Transverse colon (tissue), 4 donors: ENCODE data around the gene NAA25. TPM values are rescaled to one million over a fixed set of nuclear protein-coding genes. Genes with fewer than 3 reads are reported as not detected.

Source experiments
- DNase-seq: peaks from one replicate; pipeline ENCODE4 v3.0.0-alpha.2; 2019
- H3K27ac ChIP-seq, 4 donors: fragments of 200-600 bp; sonication (generic); 2 replicates each; pipeline ENCODE4 v1.5.1; 2016 to 2018; ENCODE audit warnings: inconsistent platforms in 4 of 4
- H3K27me3 ChIP-seq: fragments of 200-600 bp; sonication (generic); 2 replicates; pipeline ENCODE4 v1.5.1; 2017; ENCODE audit warnings: inconsistent platforms
- H3K36me3 ChIP-seq, 4 donors: fragments of 200-600 bp; sonication (generic); 2 replicates each; pipeline ENCODE4 v1.5.1; 2017 to 2019; ENCODE audit warnings: inconsistent platforms in 4 of 4
- H3K4me1 ChIP-seq, 4 donors: fragments of 200-600 bp; sonication (generic); 2 replicates each; pipeline ENCODE4 v1.5.1; 2017 to 2020; ENCODE audit warnings: inconsistent platforms in 4 of 4
- H3K4me3 ChIP-seq, 4 donors: fragments of 200-600 bp; sonication (generic); 1 replicate in 1 of 4; 2 replicates in 3 of 4; pipeline versions ENCODE4 v1.5.1 to v1.6.1; 2017 to 2019; ENCODE audit warnings: inconsistent platforms in 4 of 4
- H3K9me3 ChIP-seq, 2 donors: fragments of 200-600 bp; sonication (generic); 2 replicates each; pipeline ENCODE4 v1.5.1; 2017 to 2019; ENCODE audit warnings: inconsistent platforms in 2 of 2
- EP300 ChIP-seq: sonication (generic); formaldehyde crosslinking; IDR thresholded peaks from one replicate; pipeline ENCODE4 v1.6.1; 2017; ENCODE audit warnings: antibody characterized with exemption, low read depth
- POLR2A ChIP-seq: fragments of 450-650 bp; IDR thresholded peaks from one replicate; pipeline ENCODE4 v1.6.1; 2016; ENCODE audit warnings: antibody characterized with exemption, mild to moderate bottlenecking, moderate library complexity
- POLR2AphosphoS5 ChIP-seq, 3 donors: sonication (generic); formaldehyde crosslinking; IDR thresholded peaks; one replicate each; pipeline ENCODE4 v1.6.1; 2016; ENCODE audit warnings: antibody characterized with exemption in 3 of 3
- WGBS, 2 donors: methylation state at CpG; one replicate each; pipeline ENCODE4 v1.1.5; 2018; ENCODE audit warnings: low coverage in 1 of 2; 5-methylcytosine and 5-hydroxymethylcytosine counted together
- in situ Hi-C, 4 donors: fragments of 200-750 bp; cut with MboI; loops; one replicate each; pipeline versions ENCODE4 v1.15.0 to v1.15.1; 2017; ENCODE audit warnings: low sequenced_read_pairs in 3 of 4, low pct_ligation_motif_present in 1 of 4, low pct_unique_long_range_greater_than_20kb in 1 of 4
- intact Hi-C: fragments of 100-400 bp; cut with DNase I; formaldehyde crosslinking; loops from one replicate; pipeline ENCODE4 v1.15.1; 2023; ENCODE audit warnings: low total_unique reads
- total RNA-seq, 4 donors: library from RNA; depleted of rRNA; stranded (reverse); fragments of >200 nt; gene quantifications; one replicate each; pipeline ENCODE4 v1.1.0, GENCODE V29; 2016
- TF ChIP-seq, protein P1 (sequence below), 5 experiments: fragments of 200-600 bp in 3 of 5; fragments of 450-650 bp in 2 of 5; sonication (generic) in 3 of 5; IDR thresholded peaks; 1 replicate in 2 of 5; 2 replicates in 3 of 5; pipeline ENCODE4 v1.5.1; 2016 to 2017; ENCODE audit warnings: antibody characterized with exemption in 5 of 5, inconsistent platforms in 3 of 5, mild to moderate bottlenecking in 2 of 5, moderate library complexity in 1 of 5

The NAA25 gene
- total RNA-seq, 4 donors from 2014 or later = 6.7 to 63.7 (median 18.4) TPM

DNA sequence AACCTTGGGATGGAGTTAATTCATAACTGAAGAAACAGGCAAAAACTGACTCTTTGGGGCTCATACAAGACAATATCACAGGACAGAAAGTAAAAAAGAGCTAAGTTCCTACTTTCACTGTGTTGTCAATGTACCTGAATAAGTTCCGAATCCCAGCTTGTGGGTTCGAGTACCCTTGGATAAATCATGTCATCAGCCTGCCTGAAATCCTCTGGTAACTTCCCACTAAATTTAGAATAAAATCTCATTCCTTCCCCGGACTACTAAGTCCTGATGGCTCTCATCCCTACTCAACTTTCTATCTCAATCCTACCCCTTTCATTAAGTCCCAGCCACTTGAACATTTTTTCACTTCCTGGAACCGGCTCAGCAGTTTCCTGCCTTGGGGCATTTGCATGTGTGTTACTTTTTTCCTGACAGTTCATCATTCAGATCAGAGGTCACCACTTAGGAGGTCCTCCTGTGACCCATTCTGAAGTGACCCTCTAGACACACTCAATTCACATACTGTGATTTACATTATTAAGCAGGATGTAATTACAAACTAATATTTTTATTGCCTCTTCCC is 82.7 kb downstream of the NAA25 start:
- H3K4me1 ChIP-seq = no peaks in the 10 kb centered on the region
- H3K36me3 ChIP-seq = peaks cover 0 to 29% (median 11%) of the 10 kb centered on the region in 4 donors
- WGBS, 2 donors = 74 to 79% methylated on average over 4 of the region's 4 CpGs
- TF ChIP-seq EP300 = no peak
- TF ChIP-seq POLR2AphosphoS5 (IDR thresholded peaks at IDR 0.05) = no peak
- no peak for TF ChIP-seq POLR2A
- TF ChIP-seq, protein P1, sequence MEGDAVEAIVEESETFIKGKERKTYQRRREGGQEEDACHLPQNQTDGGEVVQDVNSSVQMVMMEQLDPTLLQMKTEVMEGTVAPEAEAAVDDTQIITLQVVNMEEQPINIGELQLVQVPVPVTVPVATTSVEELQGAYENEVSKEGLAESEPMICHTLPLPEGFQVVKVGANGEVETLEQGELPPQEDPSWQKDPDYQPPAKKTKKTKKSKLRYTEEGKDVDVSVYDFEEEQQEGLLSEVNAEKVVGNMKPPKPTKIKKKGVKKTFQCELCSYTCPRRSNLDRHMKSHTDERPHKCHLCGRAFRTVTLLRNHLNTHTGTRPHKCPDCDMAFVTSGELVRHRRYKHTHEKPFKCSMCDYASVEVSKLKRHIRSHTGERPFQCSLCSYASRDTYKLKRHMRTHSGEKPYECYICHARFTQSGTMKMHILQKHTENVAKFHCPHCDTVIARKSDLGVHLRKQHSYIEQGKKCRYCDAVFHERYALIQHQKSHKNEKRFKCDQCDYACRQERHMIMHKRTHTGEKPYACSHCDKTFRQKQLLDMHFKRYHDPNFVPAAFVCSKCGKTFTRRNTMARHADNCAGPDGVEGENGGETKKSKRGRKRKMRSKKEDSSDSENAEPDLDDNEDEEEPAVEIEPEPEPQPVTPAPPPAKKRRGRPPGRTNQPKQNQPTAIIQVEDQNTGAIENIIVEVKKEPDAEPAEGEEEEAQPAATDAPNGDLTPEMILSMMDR (IDR thresholded peaks at IDR 0.05) = no peak
- H3K4me3 ChIP-seq = no peak overlapping the region
- intact Hi-C loops (no loop called here), in situ Hi-C loops (no loop called here)
- no peak overlapping the region for H3K27ac ChIP-seq
- no peaks in the 10 kb centered on the region for H3K9me3 ChIP-seq
- no peaks in the 10 kb centered on the region for H3K27me3 ChIP-seq
- DNase-seq = no peak

DNA sequence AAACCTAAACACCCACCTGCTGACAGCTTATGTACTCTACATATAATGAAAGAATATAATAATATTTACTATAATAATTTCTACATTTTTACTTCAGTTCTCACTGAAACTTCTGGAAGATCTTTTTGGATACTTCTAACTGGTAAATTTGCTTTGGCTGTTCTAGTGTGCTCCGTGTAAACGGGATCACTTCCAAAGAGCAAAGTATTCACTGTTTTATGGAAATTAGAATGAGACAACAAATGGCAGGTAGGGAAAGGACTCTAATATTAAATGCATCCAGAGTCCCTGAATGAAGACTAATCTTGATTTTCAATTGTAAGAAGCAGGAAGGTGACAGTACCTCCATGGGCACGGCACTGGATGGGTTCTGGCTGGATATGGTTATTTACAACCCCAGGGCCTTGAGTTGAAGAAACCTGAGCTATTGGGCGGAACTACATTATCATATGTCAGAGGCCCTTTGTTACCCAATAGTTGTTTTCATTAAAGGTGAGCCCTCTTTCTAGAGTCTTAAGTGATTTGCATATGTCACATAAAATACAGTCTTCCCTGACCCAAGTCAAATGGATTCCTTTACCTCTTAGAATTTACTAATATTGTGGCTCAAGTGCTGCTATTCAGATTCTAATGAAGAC is 84.7 kb downstream of the NAA25 start:
- peaks cover 0 to 26% (median 10%) of the 10 kb centered on the region in 4 donors for H3K36me3 ChIP-seq
- intact Hi-C loops = no loop called here
- no peaks in the 10 kb centered on the region for H3K9me3 ChIP-seq
- H3K27me3 ChIP-seq = no peaks in the 10 kb centered on the region
- H3K27ac ChIP-seq = no peak overlapping the region
- TF ChIP-seq POLR2A (no peak), EP300 (no peak), POLR2AphosphoS5 (IDR thresholded peaks at IDR 0.05) (no peak)
- TF ChIP-seq, protein P1 (IDR thresholded peaks at IDR 0.05) = no peak
- WGBS, 2 donors = 86 to 93% methylated on average over 4 of the region's 4 CpGs
- no peak for DNase-seq
- no peak overlapping the region for H3K4me3 ChIP-seq
- H3K4me1 ChIP-seq = peaks cover 0 to 1% (median 0%) of the 10 kb centered on the region in 4 donors
- in situ Hi-C loops = no loop called here

DNA sequence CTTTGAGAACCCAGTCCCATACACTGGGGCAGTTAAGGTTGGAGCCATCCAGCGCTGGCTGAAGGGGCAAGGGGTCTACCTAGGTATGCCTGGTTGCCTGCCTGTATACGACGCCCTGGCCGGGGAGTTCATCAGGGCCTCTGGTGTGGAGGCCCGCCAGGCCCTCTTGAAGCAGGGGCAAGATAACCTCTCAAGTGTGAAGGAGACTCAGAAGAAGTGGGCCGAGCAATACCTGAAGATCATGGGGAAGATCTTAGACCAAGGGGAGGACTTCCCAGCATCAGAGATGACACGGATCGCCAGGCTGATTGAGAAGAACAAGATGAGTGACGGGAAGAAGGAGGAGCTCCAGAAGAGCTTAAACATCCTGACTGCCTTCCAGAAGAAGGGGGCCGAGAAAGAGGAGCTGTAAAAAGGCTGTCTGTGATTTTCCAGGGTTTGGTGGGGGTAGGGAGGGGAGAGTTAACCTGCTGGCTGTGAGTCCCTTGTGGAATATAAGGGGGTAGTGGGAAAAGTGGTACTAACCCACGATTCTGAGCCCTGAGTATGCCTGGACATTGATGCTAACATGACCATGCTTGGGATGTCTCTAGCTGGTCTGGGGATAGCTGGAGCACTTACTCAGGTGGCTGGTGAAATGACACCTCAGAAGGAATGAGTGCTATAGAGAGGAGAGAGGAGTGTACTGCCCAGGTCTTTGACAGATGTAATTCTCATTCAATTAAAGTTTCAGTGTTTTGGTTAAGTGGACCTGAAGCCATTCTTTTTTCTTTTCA is 86.2 kb downstream of the NAA25 start:
- Histone ChIP-seq H3K27ac (no peak overlapping the region), H3K9me3 (no peaks in the 10 kb centered on the region), H3K36me3 (peaks cover 0 to 14% (median 8%) of the 10 kb centered on the region in 4 donors), H3K4me1 (peaks cover 0 to 10% (median 0%) of the 10 kb centered on the region in 4 donors), H3K27me3 (no peaks in the 10 kb centered on the region), H3K4me3 (no peak overlapping the region)
- no peak for TF ChIP-seq POLR2AphosphoS5 (IDR thresholded peaks at IDR 0.05)
- TF ChIP-seq, protein P1 (IDR thresholded peaks at IDR 0.05) = no peak
- intact Hi-C loops (no loop called here), in situ Hi-C loops (no loop called here)
- 82 to 100% methylated on average over 2 to 11 of the region's 11 CpGs for WGBS, 2 donors
- no peak for DNase-seq

- Histone ChIP-seq H3K36me3 (peaks cover 0 to 16% (median 9%) of the 10 kb centered on the region in 4 donors), H3K27me3 (no peaks in the 10 kb centered on the region), H3K4me3 (no peak overlapping the region), H3K4me1 (peaks cover 0 to 10% (median 0%) of the 10 kb centered on the region in 4 donors), H3K27ac (no peak overlapping the region), H3K9me3 (no peaks in the 10 kb centered on the region)
- no peak for DNase-seq
- WGBS, 2 donors = 80 to 92% methylated on average over 1 to 8 of the region's 8 CpGs
- in situ Hi-C loops (no loop called here), intact Hi-C loops (no loop called here)
- TF ChIP-seq, protein P1 (IDR thresholded peaks at IDR 0.05) = no peak
- TF ChIP-seq POLR2A = no peak
Observed at GRCh38 chr12:112020947-112021457, 87.6 kb downstream of the NAA25 start.
